HG03175 (cell line): ENCODE data around the gene SPATA31A3.
"Not testable (repeated sequence)": the region's sequence is repeated elsewhere in the genome, so short reads cannot be mapped to it uniquely, and the experiment has no call there.

ENCODE experiments used
- ATAC-seq: cut with Tn5 transposase; IDR thresholded peaks from one replicate; pipeline ENCODE4 v1.9.1; 2021; ENCODE audit warnings: mild to moderate bottlenecking, moderate library complexity; ENCODE audit not compliant: unreplicated experiment

Gene SPATA31A3

GRCh38 chr9:66992450-66992849 is at the start of gene SPATA31A3:
SPATA31A3 (minus strand) TSS chr9:66992550; CDS start chr9:66992521, 29 bp downstream.
- ATAC-seq: not testable (repeated sequence)

DNA sequence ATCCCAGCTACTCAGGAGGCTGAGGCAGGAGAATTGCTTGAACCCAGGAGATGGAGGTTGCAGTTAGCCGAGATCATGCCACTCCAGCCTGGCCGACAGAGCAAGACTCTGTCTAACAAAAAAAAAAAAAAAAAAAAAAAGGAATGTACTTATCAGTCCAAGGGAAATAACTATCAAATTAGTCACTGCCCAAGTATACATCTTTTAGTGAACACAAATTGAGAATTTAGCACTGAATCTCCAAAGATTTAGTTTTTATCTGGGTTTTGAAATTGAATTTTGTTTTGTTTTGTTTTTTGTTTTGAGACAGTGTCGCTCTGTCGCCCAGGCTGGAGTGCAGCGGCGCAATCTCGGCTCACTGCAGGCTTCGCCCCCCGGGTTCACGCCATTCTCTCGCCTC is 39.8 kb downstream of the SPATA31A3 start:
- not testable (repeated sequence) for ATAC-seq

DNA sequence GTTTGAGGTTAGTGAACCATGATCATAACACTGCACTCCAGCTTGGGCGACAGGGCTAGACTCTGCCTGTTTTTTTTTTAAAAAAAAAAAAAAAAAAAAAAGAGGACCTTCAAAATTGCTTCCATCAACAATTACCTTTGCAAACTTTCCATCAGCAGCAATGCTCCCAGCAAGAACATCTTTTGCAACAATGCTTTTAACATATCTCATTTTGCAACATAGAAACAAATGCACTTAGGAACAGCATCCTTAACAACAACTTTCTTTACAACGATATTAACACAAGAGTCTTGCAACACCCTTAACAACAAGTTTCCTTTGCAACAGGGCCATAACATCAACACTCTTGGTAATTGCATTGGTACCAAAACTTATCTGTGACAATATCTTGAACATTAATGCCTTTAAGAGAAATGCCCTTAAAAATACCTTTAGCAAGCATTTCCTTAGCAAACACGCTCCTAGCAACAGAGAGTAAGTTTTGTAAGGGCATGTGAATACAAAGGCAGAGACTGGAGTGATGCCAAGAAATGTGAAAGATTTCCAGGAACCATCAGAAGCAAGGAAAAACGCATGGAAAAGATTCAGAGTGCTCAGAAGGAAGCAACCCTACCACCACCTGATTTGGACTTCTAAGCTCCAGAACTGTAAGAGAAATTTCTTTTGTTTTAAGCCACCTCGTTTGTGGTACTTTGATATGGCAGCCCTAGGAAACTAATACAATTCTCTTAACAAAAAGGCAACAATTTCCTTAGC is 49.8 kb downstream of the SPATA31A3 start:
- ATAC-seq: not testable (repeated sequence)

DNA sequence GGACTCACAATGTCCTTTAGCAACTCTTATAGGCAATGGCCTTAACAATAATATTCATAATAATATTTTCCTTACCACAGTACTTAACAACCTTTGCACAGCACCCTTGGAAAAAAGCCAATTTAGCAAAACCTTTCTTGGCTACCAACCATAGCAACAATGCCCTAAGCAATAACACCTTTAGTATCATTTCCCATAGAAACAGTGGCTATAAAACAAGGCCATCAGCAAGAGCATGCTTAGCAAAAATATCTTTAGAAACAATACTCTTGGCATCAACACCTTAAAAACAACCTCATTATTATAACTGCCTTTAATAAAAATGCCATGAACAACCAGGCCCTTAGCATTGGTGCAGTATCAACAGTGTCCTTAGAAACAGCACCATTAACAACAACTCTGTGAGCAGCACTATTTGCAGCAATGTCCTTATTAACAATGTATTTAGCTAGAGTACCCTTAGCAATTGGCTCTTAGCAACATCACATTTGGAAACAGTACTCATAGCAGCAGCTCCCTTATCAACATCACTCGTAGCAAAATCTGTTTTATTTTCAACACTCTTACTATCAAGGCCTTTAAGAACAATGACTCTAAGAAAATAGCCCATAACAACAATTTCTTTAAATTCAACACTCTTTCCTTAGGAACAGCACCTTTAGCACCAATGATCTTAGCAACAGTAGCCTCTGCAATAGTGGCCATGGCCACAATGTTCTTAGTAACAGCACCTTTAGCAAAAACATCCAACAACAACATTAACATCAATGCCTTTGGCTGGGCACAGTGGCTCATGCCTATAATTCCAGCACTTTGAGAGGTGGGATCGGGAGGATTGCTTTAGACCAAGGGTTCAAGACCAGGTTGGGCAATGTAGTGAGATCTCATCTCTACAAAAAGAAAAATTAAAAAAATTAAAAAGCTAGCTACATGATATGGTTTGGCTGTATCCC is 52.2 kb downstream of the SPATA31A3 start:
- ATAC-seq: not testable (repeated sequence)

- not testable (repeated sequence) for ATAC-seq
Measured at GRCh38 chr9:66938322-66938721, 54.0 kb downstream of the SPATA31A3 start.

DNA sequence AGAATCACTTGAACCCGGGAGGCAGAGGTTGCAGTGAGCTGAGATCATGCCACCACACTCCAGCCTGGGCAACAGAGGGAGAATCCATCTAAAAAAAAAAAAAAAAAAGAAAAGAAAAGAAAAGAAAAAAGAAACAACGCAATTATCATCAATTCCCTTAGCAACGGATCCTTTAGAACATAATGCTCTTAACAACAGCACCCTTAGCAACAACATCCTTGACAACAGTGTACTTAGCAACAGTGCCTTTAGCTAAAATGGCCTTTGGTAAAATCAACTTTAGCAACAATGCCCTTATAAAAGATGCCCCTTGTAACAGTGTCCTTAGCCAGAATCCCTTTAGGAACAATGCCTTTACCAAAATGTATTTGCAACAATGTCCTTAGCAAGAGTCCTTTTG is 54.7 kb downstream of the SPATA31A3 start:
- not testable (repeated sequence) for ATAC-seq
